Panc1 (cell line): ENCODE results near the gene PLEKHH2. TPM values are rescaled to one million over a fixed set of nuclear protein-coding genes. Genes with fewer than 3 reads are reported as not detected.

Source experiments
- ATAC-seq: fragments of 200-7000 bp; cut with Tn5 transposase; 2 replicates; pipeline ENCODE4 v1.9.1; 2020; ENCODE audit warnings: mild to moderate bottlenecking, moderate library complexity
- BruUV-seq: library from RNA; stranded (reverse); fragments of 400-500 nt; replicated peaks from 2 replicates; lab custom pipeline; 2021; lab: Mats Ljungman, UMichigan
- CTCF ChIA-PET: fragments of 300-600 bp; sonication (Branson Sonifier 250); formaldehyde crosslinking; loops from one replicate; lab custom pipeline; 2022; ENCODE audit warnings: antibody characterized with exemption; lab: Charles Lee
- POLR2A ChIA-PET: fragments of 300-600 bp; sonication (Branson Sonifier 250); formaldehyde crosslinking; loops from one replicate; lab custom pipeline; 2022; ENCODE audit warnings: antibody characterized with exemption; lab: Charles Lee
- DNase-seq: peaks from one replicate; pipeline ENCODE4 v3.0.0-alpha.2; 2010; ENCODE audit warnings: low read depth, low spot score
- H3K27ac ChIP-seq: 2 replicates; pipeline ENCODE4 v1.5.1; 2011; ENCODE audit warnings: mild to moderate bottlenecking, low read length, inconsistent platforms
- H3K27me3 ChIP-seq: fragments of 200-500 bp; sonication (Bioruptor generic); 2 replicates; pipeline ENCODE4 v1.6.0; 2014; ENCODE audit warnings: low read length, inconsistent platforms; ENCODE audit not compliant: control insufficient read depth, insufficient read depth
- H3K36me3 ChIP-seq: fragments of 200-500 bp; sonication (Bioruptor generic); 2 replicates; pipeline ENCODE4 v1.5.1; 2014; ENCODE audit warnings: inconsistent platforms, mild to moderate bottlenecking, low read length, moderate library complexity; ENCODE audit not compliant: control insufficient read depth, insufficient read depth
- H3K4me1 ChIP-seq: 2 replicates; pipeline ENCODE4 v1.5.1; 2011; ENCODE audit warnings: inconsistent platforms, mild to moderate bottlenecking, low read length, moderate library complexity; ENCODE audit not compliant: control insufficient read depth, insufficient read depth
- H3K4me3 ChIP-seq, 2 experiments: 2 replicates each; pipeline ENCODE4 v1.5.1; 2011 to 2012; ENCODE audit warnings: low read depth in 2 of 2, low read length in 2 of 2, mild to moderate bottlenecking in 2 of 2, inconsistent platforms in 1 of 2, moderate library complexity in 1 of 2
- H3K9me3 ChIP-seq: fragments of 200-500 bp; sonication (Bioruptor generic); 2 replicates; pipeline ENCODE4 v1.5.1; 2014; ENCODE audit warnings: low read depth, mild to moderate bottlenecking, inconsistent platforms, low read length, moderate library complexity; ENCODE audit not compliant: control insufficient read depth, insufficient read depth
- CTCF ChIP-seq: fragments of 450-650 bp; IDR thresholded peaks from 2 replicates; pipeline ENCODE4 v1.5.1; 2017; ENCODE audit warnings: mild to moderate bottlenecking
- POLR2AphosphoS5 ChIP-seq: IDR thresholded peaks from 2 replicates; pipeline ENCODE4 v1.6.1; 2012; ENCODE audit warnings: mild to moderate bottlenecking, low read depth, low read length, moderate library complexity
- REST ChIP-seq, 2 experiments: IDR thresholded peaks; 2 replicates each; pipeline ENCODE4 v1.6.1; 2011 to 2012; ENCODE audit warnings: low read depth in 2 of 2, control low read depth in 1 of 2, low read length in 1 of 2, mild to moderate bottlenecking in 1 of 2, moderate library complexity in 1 of 2; ENCODE audit not compliant: insufficient read depth in 1 of 2
- SIN3A ChIP-seq: IDR thresholded peaks from 2 replicates; pipeline ENCODE4 v1.6.1; 2012; ENCODE audit warnings: low read depth, mild to moderate bottlenecking, low read length, moderate library complexity, borderline replicate concordance; ENCODE audit not compliant: insufficient read depth
- TCF7L2 ChIP-seq: IDR thresholded peaks from 2 replicates; pipeline ENCODE4 v1.6.1; 2011; ENCODE audit warnings: mild to moderate bottlenecking, low read depth, low read length, inconsistent platforms
- in situ Hi-C: cut with HindIII; loops from 2 replicates; pipeline ENCODE4 v1.10.0; 2016; ENCODE audit warnings: low sequenced_read_pairs, low pct_unique_long_range_greater_than_20kb
- intact Hi-C: fragments of 100-400 bp; cut with micrococcal nuclease; formaldehyde crosslinking; loops from one replicate; pipeline ENCODE4 v1.10.0; 2022; ENCODE audit not compliant: unreplicated experiment
- total RNA-seq: library from RNA; stranded (reverse); gene quantifications from one replicate; pipeline ENCODE4 v1.2.1, GENCODE V29; 2021; ENCODE audit not compliant: unreplicated experiment

PLEKHH2 gene
- total RNA-seq, 1 experiment from 2014 or later: 15.0 TPM

- in situ Hi-C loops (no loop called here), intact Hi-C loops (no loop called here)
- Histone ChIP-seq H3K27ac (no peak overlapping the region), H3K4me1 (no peaks in the 10 kb centered on the region), H3K36me3 (peaks cover 14% of the 10 kb centered on the region), H3K27me3 (no peaks in the 10 kb centered on the region), H3K9me3 (no peaks in the 10 kb centered on the region), H3K4me3 (no peak overlapping the region)
- ATAC-seq: no peak
- TF ChIP-seq REST (IDR thresholded peaks at IDR 0.05; ENCODE audit: insufficient read depth in 1 of 2, low read depth in 2 of 2, low read length in 1 of 2) (no peak), POLR2AphosphoS5 (no peak), TCF7L2 (no peak)
- DNase-seq: no peak
- BruUV-seq: TSS peak; percentile 65
- POLR2A ChIA-PET: no interaction called here
- CTCF ChIA-PET: interaction anchor here (0.8 kb wide), 1 partner anchor 21 kb away, joined by 11 read pairs; no protein-coding TSS in a partner anchor
Measured at GRCh38 chr2:43710866-43711265, 73.8 kb downstream of the PLEKHH2 start.

- H3K4me3 ChIP-seq: no peak overlapping the region
- no peaks in the 10 kb centered on the region for H3K27me3 ChIP-seq
- ChIA-PET CTCF (interaction anchor here (0.6 kb wide), 1 partner anchor 1426 kb away, joined by 4 read pairs; no protein-coding TSS in a partner anchor), POLR2A (no interaction called here)
- TF ChIP-seq REST (IDR thresholded peaks at IDR 0.05; ENCODE audit: insufficient read depth in 1 of 2, low read depth in 2 of 2, low read length in 1 of 2): no peak
- TF ChIP-seq CTCF: no peak
- no peak for TF ChIP-seq SIN3A
- TF ChIP-seq TCF7L2: no peak
- no peak for TF ChIP-seq POLR2AphosphoS5
- H3K4me1 ChIP-seq: no peaks in the 10 kb centered on the region
- peaks cover 13% of the 10 kb centered on the region for H3K36me3 ChIP-seq
- BruUV-seq: no TSS peak
- no peak overlapping the region for H3K27ac ChIP-seq
- ATAC-seq (no peak), DNase-seq (no peak)
- intact Hi-C loops (no loop called here), in situ Hi-C loops (no loop called here)
- no peaks in the 10 kb centered on the region for H3K9me3 ChIP-seq
Measured at GRCh38 chr2:43714164-43714563, 77.1 kb downstream of the PLEKHH2 start.
